SK-N-SH (cell line): Measurements from ENCODE around the gene OGFRL1. TPM values are rescaled to one million over a fixed set of nuclear protein-coding genes. Genes with fewer than 3 reads are reported as not detected.

ENCODE experiments used
- CTCF ChIA-PET: fragments of 300-600, 350-600 bp; formaldehyde crosslinking; extraction: SDS; loops from one replicate; lab custom pipeline; 2021; lab: Yijun Ruan, JAX
- POLR2A ChIA-PET: fragments of 350-600 bp; sonication (Branson Sonifier 250); formaldehyde crosslinking; extraction: SDS; loops from one replicate; lab custom pipeline; 2020; ENCODE audit warnings: antibody characterized with exemption, inconsistent platforms; lab: Yijun Ruan, JAX
- DNase-seq: peaks from one replicate; pipeline ENCODE4 v3.0.0; 2012
- H2AFZ ChIP-seq: fragments of 200-600 bp; sonication (generic); 2 replicates; pipeline ENCODE4 v1.8.1; 2016; ENCODE audit warnings: antibody characterized with exemption, mild to moderate bottlenecking, low read depth
- H3F3A ChIP-seq: fragments of 200-600 bp; sonication (generic); replicated peaks from 2 replicates; pipeline ENCODE3; 2016; ENCODE audit warnings: antibody characterized with exemption, mild to moderate bottlenecking; ENCODE audit not compliant: insufficient read depth
- H3K27ac ChIP-seq, 2 experiments: fragments of 200-500 bp in 1 of 2; fragments of 200-600 bp in 1 of 2; sonication (Bioruptor generic) in 1 of 2; sonication (generic), shearing (Covaris generic) in 1 of 2; 2 replicates each; pipeline versions ENCODE4 v1.5.1 to v1.6.1; 2014 to 2016; ENCODE audit warnings: low read depth in 2 of 2, inconsistent platforms in 1 of 2, low read length in 1 of 2, mild to moderate bottlenecking in 1 of 2, mixed read lengths in 1 of 2
- H3K27me3 ChIP-seq: fragments of 200-600 bp; sonication (generic), shearing (Covaris generic); 2 replicates; pipeline ENCODE4 v1.6.1; 2016; ENCODE audit warnings: mixed run types; ENCODE audit not compliant: insufficient read depth
- H3K36me3 ChIP-seq, 2 experiments: fragments of 200-500 bp in 1 of 2; fragments of 200-600 bp in 1 of 2; sonication (Bioruptor generic) in 1 of 2; sonication (generic) in 1 of 2; replicated peaks in 1 of 2; 2 replicates each; pipeline versions ENCODE3 to v1.5.1; 2014 to 2016; ENCODE audit warnings: low read length in 1 of 2, mild to moderate bottlenecking in 1 of 2; ENCODE audit not compliant: insufficient read depth in 2 of 2, control insufficient read depth in 1 of 2
- H3K4me1 ChIP-seq, 2 experiments: fragments of 200-500 bp in 1 of 2; fragments of 200-600 bp in 1 of 2; sonication (Bioruptor generic) in 1 of 2; sonication (generic), shearing (Covaris generic) in 1 of 2; 2 replicates each; pipeline versions ENCODE4 v1.5.1 to v1.6.1; 2014 to 2016; ENCODE audit warnings: low read depth in 1 of 2, low read length in 1 of 2, mixed run types in 1 of 2; ENCODE audit not compliant: insufficient read depth in 2 of 2, control insufficient read depth in 1 of 2
- H3K4me2 ChIP-seq: fragments of 200-600 bp; sonication (generic), shearing (Covaris generic); 2 replicates; pipeline ENCODE4 v1.6.1; 2017; ENCODE audit warnings: mixed run types
- H3K4me3 ChIP-seq, 2 experiments: fragments of 200-500 bp in 1 of 2; fragments of 200-600 bp in 1 of 2; sonication (Bioruptor generic) in 1 of 2; sonication (generic), shearing (Covaris generic) in 1 of 2; 2 replicates each; pipeline versions ENCODE4 v1.5.1 to v1.8.1; 2014 to 2016; ENCODE audit warnings: low read depth in 2 of 2, inconsistent platforms in 1 of 2, low read length in 1 of 2, mild to moderate bottlenecking in 1 of 2, mixed read lengths in 1 of 2, moderate library complexity in 1 of 2
- H3K79me2 ChIP-seq: fragments of 200-600 bp; sonication (generic); 2 replicates; pipeline ENCODE4 v1.8.1; 2017; ENCODE audit warnings: mild to moderate bottlenecking; ENCODE audit not compliant: insufficient read depth
- H3K9ac ChIP-seq: fragments of 200-600 bp; sonication (generic); 2 replicates; pipeline ENCODE4 v1.6.1; 2017; ENCODE audit warnings: mixed run types
- H3K9me2 ChIP-seq: fragments of 200-600 bp; sonication (generic); 2 replicates; pipeline ENCODE4 v1.6.1; 2017; ENCODE audit warnings: mixed run types
- H3K9me3 ChIP-seq: fragments of 200-600 bp; sonication (generic); 2 replicates; pipeline ENCODE4 v1.6.1; 2017; ENCODE audit warnings: mixed run types, mild to moderate bottlenecking, moderate library complexity
- H4K20me1 ChIP-seq: fragments of 200-600 bp; sonication (generic); 2 replicates; pipeline ENCODE4 v1.6.1; 2017; ENCODE audit warnings: mild to moderate bottlenecking, mixed run types; ENCODE audit not compliant: insufficient read depth
- CHD2 ChIP-seq: fragments of 150-350 bp; IDR thresholded peaks from 2 replicates; pipeline ENCODE4 v1.6.1; 2018; ENCODE audit warnings: low read length; ENCODE audit not compliant: partially characterized antibody
- FOSL2 ChIP-seq: IDR thresholded peaks from 2 replicates; pipeline ENCODE4 v1.4.0; 2012; ENCODE audit warnings: low read depth, mild to moderate bottlenecking, moderate library complexity, borderline replicate concordance
- GABPA ChIP-seq: IDR thresholded peaks from 2 replicates; pipeline ENCODE4 v1.4.0; 2012; ENCODE audit warnings: low read depth, mild to moderate bottlenecking
- GATA2 ChIP-seq: sonication (generic); formaldehyde crosslinking; IDR thresholded peaks from 2 replicates; pipeline ENCODE4 v1.5.0; 2020; ENCODE audit warnings: mild to moderate bottlenecking, missing genetic modification reagents
- JUND ChIP-seq: IDR thresholded peaks from 2 replicates; pipeline ENCODE4 v1.4.0; 2012
- MXI1 ChIP-seq: IDR thresholded peaks from 2 replicates; pipeline ENCODE4 v1.6.1; 2012; ENCODE audit warnings: mild to moderate bottlenecking, low read depth, low read length, improper control_type of control experiment
- NFIC ChIP-seq: IDR thresholded peaks from 2 replicates; pipeline ENCODE4 v1.4.0; 2012; ENCODE audit warnings: borderline replicate concordance
- NRF1 ChIP-seq: IDR thresholded peaks from 2 replicates; pipeline ENCODE4 v1.6.1; 2012; ENCODE audit warnings: low read depth, mild to moderate bottlenecking, low read length
- RFX5 ChIP-seq: IDR thresholded peaks from 2 replicates; pipeline ENCODE4 v1.6.1; 2012; ENCODE audit warnings: mild to moderate bottlenecking, improper control_type of control experiment, low read length
- SMC3 ChIP-seq: IDR thresholded peaks from 2 replicates; pipeline ENCODE4 v1.6.1; 2012; ENCODE audit warnings: low read depth, low read length, improper control_type of control experiment
- TAF1 ChIP-seq: IDR thresholded peaks from 2 replicates; pipeline ENCODE4 v1.6.1; 2012; ENCODE audit warnings: low read depth, mild to moderate bottlenecking, low read length, moderate library complexity, borderline replicate concordance
- YY1 ChIP-seq: IDR thresholded peaks from 2 replicates; pipeline ENCODE4 v1.4.0; 2012; ENCODE audit warnings: low read depth, mild to moderate bottlenecking
- polyA plus RNA-seq, 3 experiments: library from polyadenylated mRNA; depleted of rRNA; stranded (reverse); fragments of >200 nt; gene quantifications; 2 replicates each; pipeline ENCODE4 v1.2.3, GENCODE V29; 2012
- TF ChIP-seq, protein P1 (sequence below): IDR thresholded peaks from 2 replicates; pipeline ENCODE4 v1.4.0; 2012; ENCODE audit warnings: low read depth, borderline replicate concordance
- TF ChIP-seq, protein P2 (sequence below): IDR thresholded peaks from 2 replicates; pipeline ENCODE4 v1.6.1; 2012; ENCODE audit warnings: mild to moderate bottlenecking, low read depth, low read length, moderate library complexity
- TF ChIP-seq, protein P3 (sequence below): fragments of 200-600 bp; sonication (generic); IDR thresholded peaks from 2 replicates; pipeline ENCODE4 v1.6.1; 2017; ENCODE audit warnings: antibody characterized with exemption, mild to moderate bottlenecking, moderate library complexity
- TF ChIP-seq, protein P4 (sequence below): fragments of 150-350 bp; IDR thresholded peaks from 2 replicates; pipeline ENCODE4 v1.6.1; 2016; ENCODE audit warnings: mild to moderate bottlenecking, low read depth, low read length
- TF ChIP-seq, protein P5 (sequence below): fragments of 150-350 bp; IDR thresholded peaks from 2 replicates; pipeline ENCODE4 v1.6.1; 2017; ENCODE audit warnings: antibody characterized with exemption, low read length, low read depth, borderline replicate concordance

The OGFRL1 gene
- polyA plus RNA-seq, 1 of the 3 experiments (the other 2 are of a cell fraction), result 2.4 TPM

DNA sequence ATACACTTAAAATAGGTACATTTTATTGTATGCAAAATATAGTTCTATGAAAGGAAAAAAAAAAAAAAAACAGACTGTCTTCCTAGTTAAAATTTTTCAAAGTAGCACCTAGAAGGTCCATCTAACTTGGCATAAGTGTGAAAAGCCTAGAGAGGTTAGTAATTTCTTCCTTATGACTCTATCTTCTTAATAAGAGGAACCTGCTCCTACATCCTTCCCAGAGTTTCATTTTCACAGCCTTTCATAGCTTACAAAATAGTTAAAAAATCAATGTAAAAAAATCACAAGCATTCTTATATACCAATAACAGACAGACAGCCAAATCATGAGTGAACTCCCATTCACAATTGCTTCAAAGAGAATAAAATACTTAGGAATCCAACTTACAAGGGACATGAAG is 28.8 kb downstream of the OGFRL1 start:
- no peak overlapping the region for H3K27ac ChIP-seq
- TF ChIP-seq JUND (no peak), FOSL2 (no peak), YY1 (no peak), MXI1 (no peak), TAF1 (no peak), NRF1 (no peak), RFX5 (no peak), NFIC (no peak), GATA2 (CRISPR knock-in tag) (no peak), SMC3 (no peak), GABPA (no peak), CHD2 (no peak)
- TF ChIP-seq, protein P1, sequence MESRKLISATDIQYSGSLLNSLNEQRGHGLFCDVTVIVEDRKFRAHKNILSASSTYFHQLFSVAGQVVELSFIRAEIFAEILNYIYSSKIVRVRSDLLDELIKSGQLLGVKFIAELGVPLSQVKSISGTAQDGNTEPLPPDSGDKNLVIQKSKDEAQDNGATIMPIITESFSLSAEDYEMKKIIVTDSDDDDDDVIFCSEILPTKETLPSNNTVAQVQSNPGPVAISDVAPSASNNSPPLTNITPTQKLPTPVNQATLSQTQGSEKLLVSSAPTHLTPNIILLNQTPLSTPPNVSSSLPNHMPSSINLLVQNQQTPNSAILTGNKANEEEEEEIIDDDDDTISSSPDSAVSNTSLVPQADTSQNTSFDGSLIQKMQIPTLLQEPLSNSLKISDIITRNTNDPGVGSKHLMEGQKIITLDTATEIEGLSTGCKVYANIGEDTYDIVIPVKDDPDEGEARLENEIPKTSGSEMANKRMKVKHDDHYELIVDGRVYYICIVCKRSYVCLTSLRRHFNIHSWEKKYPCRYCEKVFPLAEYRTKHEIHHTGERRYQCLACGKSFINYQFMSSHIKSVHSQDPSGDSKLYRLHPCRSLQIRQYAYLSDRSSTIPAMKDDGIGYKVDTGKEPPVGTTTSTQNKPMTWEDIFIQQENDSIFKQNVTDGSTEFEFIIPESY, result no peak
- TF ChIP-seq, protein P2, sequence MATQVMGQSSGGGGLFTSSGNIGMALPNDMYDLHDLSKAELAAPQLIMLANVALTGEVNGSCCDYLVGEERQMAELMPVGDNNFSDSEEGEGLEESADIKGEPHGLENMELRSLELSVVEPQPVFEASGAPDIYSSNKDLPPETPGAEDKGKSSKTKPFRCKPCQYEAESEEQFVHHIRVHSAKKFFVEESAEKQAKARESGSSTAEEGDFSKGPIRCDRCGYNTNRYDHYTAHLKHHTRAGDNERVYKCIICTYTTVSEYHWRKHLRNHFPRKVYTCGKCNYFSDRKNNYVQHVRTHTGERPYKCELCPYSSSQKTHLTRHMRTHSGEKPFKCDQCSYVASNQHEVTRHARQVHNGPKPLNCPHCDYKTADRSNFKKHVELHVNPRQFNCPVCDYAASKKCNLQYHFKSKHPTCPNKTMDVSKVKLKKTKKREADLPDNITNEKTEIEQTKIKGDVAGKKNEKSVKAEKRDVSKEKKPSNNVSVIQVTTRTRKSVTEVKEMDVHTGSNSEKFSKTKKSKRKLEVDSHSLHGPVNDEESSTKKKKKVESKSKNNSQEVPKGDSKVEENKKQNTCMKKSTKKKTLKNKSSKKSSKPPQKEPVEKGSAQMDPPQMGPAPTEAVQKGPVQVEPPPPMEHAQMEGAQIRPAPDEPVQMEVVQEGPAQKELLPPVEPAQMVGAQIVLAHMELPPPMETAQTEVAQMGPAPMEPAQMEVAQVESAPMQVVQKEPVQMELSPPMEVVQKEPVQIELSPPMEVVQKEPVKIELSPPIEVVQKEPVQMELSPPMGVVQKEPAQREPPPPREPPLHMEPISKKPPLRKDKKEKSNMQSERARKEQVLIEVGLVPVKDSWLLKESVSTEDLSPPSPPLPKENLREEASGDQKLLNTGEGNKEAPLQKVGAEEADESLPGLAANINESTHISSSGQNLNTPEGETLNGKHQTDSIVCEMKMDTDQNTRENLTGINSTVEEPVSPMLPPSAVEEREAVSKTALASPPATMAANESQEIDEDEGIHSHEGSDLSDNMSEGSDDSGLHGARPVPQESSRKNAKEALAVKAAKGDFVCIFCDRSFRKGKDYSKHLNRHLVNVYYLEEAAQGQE, result no peak
- TF ChIP-seq, protein P3, sequence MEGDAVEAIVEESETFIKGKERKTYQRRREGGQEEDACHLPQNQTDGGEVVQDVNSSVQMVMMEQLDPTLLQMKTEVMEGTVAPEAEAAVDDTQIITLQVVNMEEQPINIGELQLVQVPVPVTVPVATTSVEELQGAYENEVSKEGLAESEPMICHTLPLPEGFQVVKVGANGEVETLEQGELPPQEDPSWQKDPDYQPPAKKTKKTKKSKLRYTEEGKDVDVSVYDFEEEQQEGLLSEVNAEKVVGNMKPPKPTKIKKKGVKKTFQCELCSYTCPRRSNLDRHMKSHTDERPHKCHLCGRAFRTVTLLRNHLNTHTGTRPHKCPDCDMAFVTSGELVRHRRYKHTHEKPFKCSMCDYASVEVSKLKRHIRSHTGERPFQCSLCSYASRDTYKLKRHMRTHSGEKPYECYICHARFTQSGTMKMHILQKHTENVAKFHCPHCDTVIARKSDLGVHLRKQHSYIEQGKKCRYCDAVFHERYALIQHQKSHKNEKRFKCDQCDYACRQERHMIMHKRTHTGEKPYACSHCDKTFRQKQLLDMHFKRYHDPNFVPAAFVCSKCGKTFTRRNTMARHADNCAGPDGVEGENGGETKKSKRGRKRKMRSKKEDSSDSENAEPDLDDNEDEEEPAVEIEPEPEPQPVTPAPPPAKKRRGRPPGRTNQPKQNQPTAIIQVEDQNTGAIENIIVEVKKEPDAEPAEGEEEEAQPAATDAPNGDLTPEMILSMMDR, result no peak
- TF ChIP-seq, protein P4, sequence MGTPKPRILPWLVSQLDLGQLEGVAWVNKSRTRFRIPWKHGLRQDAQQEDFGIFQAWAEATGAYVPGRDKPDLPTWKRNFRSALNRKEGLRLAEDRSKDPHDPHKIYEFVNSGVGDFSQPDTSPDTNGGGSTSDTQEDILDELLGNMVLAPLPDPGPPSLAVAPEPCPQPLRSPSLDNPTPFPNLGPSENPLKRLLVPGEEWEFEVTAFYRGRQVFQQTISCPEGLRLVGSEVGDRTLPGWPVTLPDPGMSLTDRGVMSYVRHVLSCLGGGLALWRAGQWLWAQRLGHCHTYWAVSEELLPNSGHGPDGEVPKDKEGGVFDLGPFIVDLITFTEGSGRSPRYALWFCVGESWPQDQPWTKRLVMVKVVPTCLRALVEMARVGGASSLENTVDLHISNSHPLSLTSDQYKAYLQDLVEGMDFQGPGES, result no peak
- TF ChIP-seq, protein P5, sequence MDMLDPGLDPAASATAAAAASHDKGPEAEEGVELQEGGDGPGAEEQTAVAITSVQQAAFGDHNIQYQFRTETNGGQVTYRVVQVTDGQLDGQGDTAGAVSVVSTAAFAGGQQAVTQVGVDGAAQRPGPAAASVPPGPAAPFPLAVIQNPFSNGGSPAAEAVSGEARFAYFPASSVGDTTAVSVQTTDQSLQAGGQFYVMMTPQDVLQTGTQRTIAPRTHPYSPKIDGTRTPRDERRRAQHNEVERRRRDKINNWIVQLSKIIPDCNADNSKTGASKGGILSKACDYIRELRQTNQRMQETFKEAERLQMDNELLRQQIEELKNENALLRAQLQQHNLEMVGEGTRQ, result no peak
- H3K4me2 ChIP-seq, result no peak overlapping the region
- no peaks in the 10 kb centered on the region for H3K27me3 ChIP-seq
- DNase-seq, result no peak
- no peak overlapping the region for H3K4me3 ChIP-seq
- no peak overlapping the region for H3K9ac ChIP-seq
- H3K36me3 ChIP-seq, result no peaks in the 10 kb centered on the region
- no peaks in the 10 kb centered on the region for H3F3A ChIP-seq
- no peaks in the 10 kb centered on the region for H4K20me1 ChIP-seq
- no peaks in the 10 kb centered on the region; a peak in 1 of 4 replicates for H3K4me1 ChIP-seq
- H2AFZ ChIP-seq, result no peak overlapping the region
- H3K9me3 ChIP-seq, result no peaks in the 10 kb centered on the region
- no peaks in the 10 kb centered on the region for H3K79me2 ChIP-seq
- ChIA-PET POLR2A (no interaction called here), CTCF (interaction anchor here (0.9 to 1.2 kb wide), 2 partner anchors 11 to 13 kb away, joined by 3 read pairs; no protein-coding TSS in a partner anchor)
- no peaks in the 10 kb centered on the region for H3K9me2 ChIP-seq
